ENCODE measurements around the gene DRD3.

- no peak for TF ChIP-seq CTCF (IDR thresholded peaks at IDR 0.05; ENCODE audit: insufficient read depth, low read length)
- TF ChIP-seq, protein P1, sequence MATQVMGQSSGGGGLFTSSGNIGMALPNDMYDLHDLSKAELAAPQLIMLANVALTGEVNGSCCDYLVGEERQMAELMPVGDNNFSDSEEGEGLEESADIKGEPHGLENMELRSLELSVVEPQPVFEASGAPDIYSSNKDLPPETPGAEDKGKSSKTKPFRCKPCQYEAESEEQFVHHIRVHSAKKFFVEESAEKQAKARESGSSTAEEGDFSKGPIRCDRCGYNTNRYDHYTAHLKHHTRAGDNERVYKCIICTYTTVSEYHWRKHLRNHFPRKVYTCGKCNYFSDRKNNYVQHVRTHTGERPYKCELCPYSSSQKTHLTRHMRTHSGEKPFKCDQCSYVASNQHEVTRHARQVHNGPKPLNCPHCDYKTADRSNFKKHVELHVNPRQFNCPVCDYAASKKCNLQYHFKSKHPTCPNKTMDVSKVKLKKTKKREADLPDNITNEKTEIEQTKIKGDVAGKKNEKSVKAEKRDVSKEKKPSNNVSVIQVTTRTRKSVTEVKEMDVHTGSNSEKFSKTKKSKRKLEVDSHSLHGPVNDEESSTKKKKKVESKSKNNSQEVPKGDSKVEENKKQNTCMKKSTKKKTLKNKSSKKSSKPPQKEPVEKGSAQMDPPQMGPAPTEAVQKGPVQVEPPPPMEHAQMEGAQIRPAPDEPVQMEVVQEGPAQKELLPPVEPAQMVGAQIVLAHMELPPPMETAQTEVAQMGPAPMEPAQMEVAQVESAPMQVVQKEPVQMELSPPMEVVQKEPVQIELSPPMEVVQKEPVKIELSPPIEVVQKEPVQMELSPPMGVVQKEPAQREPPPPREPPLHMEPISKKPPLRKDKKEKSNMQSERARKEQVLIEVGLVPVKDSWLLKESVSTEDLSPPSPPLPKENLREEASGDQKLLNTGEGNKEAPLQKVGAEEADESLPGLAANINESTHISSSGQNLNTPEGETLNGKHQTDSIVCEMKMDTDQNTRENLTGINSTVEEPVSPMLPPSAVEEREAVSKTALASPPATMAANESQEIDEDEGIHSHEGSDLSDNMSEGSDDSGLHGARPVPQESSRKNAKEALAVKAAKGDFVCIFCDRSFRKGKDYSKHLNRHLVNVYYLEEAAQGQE (IDR thresholded peaks at IDR 0.05; ENCODE audit: insufficient replicate concordance, low read depth): no peak
Measured at GRCh38 chr3:114192136-114192535, 13.3 kb upstream of the DRD3 start.
